Spleen (tissue), 7 donors: ENCODE measurements around the gene ADD3.

Source experiments
- POLR2AphosphoS5 ChIP-seq, 3 donors: sonication (generic); formaldehyde crosslinking; IDR thresholded peaks; one replicate each; pipeline ENCODE4 v1.5.1; 2017; ENCODE audit warnings: antibody characterized with exemption in 3 of 3
- TF ChIP-seq, protein P1 (sequence below), 11 experiments: fragments of 200-600 bp in 7 of 11; fragments of 450-650 bp in 4 of 11; sonication (generic) in 4 of 11; IDR thresholded peaks in 8 of 11; conservative IDR thresholded peaks in 3 of 11; 1 replicate in 7 of 11; 2 replicates in 4 of 11; pipeline versions ENCODE4 v1.4.0 to v1.8.0; 2016 to 2021; ENCODE audit warnings: antibody characterized with exemption in 11 of 11, inconsistent platforms in 4 of 11, mild to moderate bottlenecking in 1 of 11
- donor health status: DM: no; HTN: no; CAD: no; lungs with moderate emphysema.
- donor health status: DM: no; HTN: no; CAD: no.
- donor health status: DM: no; HTN: no; CAD: no.

GRCh38 chr10:110167149-110167548, 159.4 kb downstream of the ADD3 start:
- TF ChIP-seq POLR2AphosphoS5 (IDR thresholded peaks at IDR 0.05), result no peak
- TF ChIP-seq, protein P1, sequence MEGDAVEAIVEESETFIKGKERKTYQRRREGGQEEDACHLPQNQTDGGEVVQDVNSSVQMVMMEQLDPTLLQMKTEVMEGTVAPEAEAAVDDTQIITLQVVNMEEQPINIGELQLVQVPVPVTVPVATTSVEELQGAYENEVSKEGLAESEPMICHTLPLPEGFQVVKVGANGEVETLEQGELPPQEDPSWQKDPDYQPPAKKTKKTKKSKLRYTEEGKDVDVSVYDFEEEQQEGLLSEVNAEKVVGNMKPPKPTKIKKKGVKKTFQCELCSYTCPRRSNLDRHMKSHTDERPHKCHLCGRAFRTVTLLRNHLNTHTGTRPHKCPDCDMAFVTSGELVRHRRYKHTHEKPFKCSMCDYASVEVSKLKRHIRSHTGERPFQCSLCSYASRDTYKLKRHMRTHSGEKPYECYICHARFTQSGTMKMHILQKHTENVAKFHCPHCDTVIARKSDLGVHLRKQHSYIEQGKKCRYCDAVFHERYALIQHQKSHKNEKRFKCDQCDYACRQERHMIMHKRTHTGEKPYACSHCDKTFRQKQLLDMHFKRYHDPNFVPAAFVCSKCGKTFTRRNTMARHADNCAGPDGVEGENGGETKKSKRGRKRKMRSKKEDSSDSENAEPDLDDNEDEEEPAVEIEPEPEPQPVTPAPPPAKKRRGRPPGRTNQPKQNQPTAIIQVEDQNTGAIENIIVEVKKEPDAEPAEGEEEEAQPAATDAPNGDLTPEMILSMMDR (IDR thresholded peaks at IDR 0.05 in 8 of 11, conservative IDR thresholded peaks at IDR 0.05 in 3 of 11), result no peak
